ENCODE data around the gene LRP2.
A peak's percentile ranks its signal among the peaks of the same experiment; 100 is the strongest.
"Not testable (repeated sequence)": the region's sequence is repeated elsewhere in the genome, so short reads cannot be mapped to it uniquely, and the experiment has no call there.

LRP2 gene

GRCh38 chr2:169146220-169146619 lies 216.1 kb downstream of the LRP2 start:
- no peaks in the 10 kb centered on the region for H3K9me3 ChIP-seq (ENCODE audit: control insufficient read depth, insufficient read depth, low read length)
- H3K27ac ChIP-seq (ENCODE audit: low read length), result no peak overlapping the region
- H3K4me3 ChIP-seq (ENCODE audit: low read length), result no peak overlapping the region
- no CpG with 5 or more reads among the region's 2 CpGs for WGBS (ENCODE audit: insufficient coverage, insufficient read length)
- no peaks in the 10 kb centered on the region for H3K27me3 ChIP-seq (ENCODE audit: control insufficient read depth, insufficient read depth, low read length)
- no peaks in the 10 kb centered on the region for H3K36me3 ChIP-seq (ENCODE audit: control insufficient read depth, insufficient read depth, low read length)
- H3K4me1 ChIP-seq (ENCODE audit: control insufficient read depth, insufficient read depth, low read length), result no peaks in the 10 kb centered on the region
- no peak for DNase-seq (ENCODE audit: low read depth, low spot score)

DNA sequence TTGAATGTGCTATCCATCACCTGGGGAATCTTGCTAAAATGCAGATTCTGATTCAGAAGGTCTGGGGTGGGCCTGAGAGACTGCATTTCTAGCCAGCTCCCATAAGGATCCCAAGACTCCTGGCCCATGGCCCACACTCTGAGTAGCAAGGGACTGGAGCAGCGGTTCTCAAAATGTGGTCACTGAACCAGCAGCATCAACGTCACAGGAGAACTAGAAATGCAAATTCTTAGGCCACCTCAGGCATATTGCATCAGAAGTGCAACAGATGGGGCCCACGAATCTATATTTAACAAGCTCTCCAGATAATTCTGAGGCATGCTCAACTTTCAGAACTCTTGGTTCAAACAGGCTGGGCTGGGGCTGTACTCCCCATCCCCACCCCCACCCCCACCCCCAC lies 218.3 kb downstream of the LRP2 start:
- no peaks in the 10 kb centered on the region for H3K27me3 ChIP-seq (ENCODE audit: control insufficient read depth, insufficient read depth, low read length)
- no peak overlapping the region for H3K27ac ChIP-seq (ENCODE audit: low read length)
- H3K9me3 ChIP-seq (ENCODE audit: control insufficient read depth, insufficient read depth, low read length), result no peaks in the 10 kb centered on the region
- H3K4me3 ChIP-seq (ENCODE audit: low read length), result no peak overlapping the region
- no peak for DNase-seq (ENCODE audit: low read depth, low spot score)
- no peaks in the 10 kb centered on the region for H3K36me3 ChIP-seq (ENCODE audit: control insufficient read depth, insufficient read depth, low read length)
- 0 out of 2 replicates have a peak, but pooled peaks cover 1% of the 10 kb centered on the region for H3K4me1 ChIP-seq (ENCODE audit: control insufficient read depth, insufficient read depth, low read length)
- WGBS (ENCODE audit: insufficient coverage, insufficient read length), result no CpG with 5 or more reads among the region's 3 CpGs

DNA sequence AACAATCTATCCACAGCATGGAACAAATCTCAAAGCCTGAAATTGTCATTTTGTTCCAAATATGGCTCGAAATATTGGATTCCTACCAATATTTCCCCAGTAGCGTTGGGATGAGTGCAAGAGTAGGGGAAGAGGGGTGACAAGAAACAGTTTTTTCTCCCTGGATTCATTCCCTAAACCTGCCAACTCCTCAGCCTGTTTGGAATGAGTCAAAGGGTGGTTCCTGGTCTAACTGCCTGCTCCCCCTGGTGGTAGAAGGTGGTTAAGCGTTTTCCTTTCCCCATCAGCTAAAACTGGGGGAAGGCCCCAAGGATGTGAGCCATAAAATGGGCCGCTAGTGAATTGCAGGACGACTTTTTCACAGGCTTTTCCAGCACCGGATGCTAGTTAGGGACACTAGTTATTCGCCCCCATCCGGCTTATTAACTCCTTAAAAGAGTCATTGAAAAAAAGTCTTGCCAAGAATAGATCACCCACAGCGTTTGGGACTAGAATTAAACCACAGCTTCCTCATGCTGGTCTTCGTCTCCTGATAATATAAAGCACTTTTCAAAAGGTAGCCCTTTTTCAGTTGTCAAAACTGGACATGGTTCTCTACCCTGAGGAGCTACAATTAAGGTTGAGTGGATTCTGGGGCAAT lies 220.5 kb downstream of the LRP2 start:
- no CpG with 5 or more reads among the region's 10 CpGs for WGBS (ENCODE audit: insufficient coverage, insufficient read length)
- DNase-seq (ENCODE audit: low read depth, low spot score), result peak; percentile 43

DNA sequence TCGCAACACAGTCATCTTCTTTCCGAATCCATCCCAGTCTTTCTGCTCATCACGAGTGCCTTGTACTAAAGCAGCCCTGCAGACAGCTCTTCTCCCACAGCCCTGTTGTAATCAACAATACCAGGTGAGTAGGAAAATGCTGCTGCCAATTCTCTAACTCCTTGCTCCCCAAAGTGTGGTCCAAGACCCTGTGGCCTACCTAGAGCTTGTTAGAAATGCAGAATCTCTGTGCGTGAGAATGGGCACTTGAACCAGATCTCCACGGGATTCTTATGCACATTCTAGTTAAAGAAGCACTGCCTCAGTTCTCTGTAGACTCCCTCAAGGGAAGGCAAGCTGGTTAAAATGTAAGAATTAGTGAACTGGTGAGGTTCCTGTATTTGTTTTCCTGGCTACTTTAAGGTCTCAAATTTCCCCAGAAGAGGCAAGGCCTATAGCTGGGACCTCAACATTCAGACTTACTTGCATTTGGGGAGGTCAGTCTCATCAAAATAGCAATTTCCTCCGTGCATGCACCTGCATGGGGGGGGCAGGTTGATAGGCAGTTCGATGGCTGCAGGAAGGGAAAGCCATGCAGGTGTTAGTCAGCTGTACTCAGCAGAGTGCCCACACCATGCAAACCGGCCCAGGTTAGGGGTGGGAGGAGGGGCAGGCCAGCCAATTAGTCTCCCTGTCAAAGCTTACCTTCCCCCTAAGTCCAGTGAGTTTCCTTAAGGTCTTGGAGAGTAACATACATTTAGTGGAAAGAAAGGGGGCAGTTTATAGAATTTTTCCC lies 222.2 kb downstream of the LRP2 start:
- Histone ChIP-seq H3K4me3 (ENCODE audit: low read length) (no peak overlapping the region), H3K27ac (ENCODE audit: low read length) (no peak overlapping the region), H3K4me1 (ENCODE audit: control insufficient read depth, insufficient read depth, low read length) (0 out of 2 replicates have a peak, but pooled peaks cover 1% of the 10 kb centered on the region), H3K27me3 (ENCODE audit: control insufficient read depth, insufficient read depth, low read length) (no peaks in the 10 kb centered on the region), H3K36me3 (ENCODE audit: control insufficient read depth, insufficient read depth, low read length) (no peaks in the 10 kb centered on the region), H3K9me3 (ENCODE audit: control insufficient read depth, insufficient read depth, low read length) (no peaks in the 10 kb centered on the region)
- DNase-seq (ENCODE audit: low read depth, low spot score), result no peak
- WGBS (ENCODE audit: insufficient coverage, insufficient read length), result no CpG with 5 or more reads among the region's 8 CpGs

More for the DNA sequence above, 220.5 kb downstream of the LRP2 start:
- no peaks in the 10 kb centered on the region for H3K36me3 ChIP-seq (ENCODE audit: control insufficient read depth, insufficient read depth, low read length)
- H3K27me3 ChIP-seq (ENCODE audit: control insufficient read depth, insufficient read depth, low read length), result no peaks in the 10 kb centered on the region
- H3K9me3 ChIP-seq (ENCODE audit: control insufficient read depth, insufficient read depth, low read length), result no peaks in the 10 kb centered on the region
- H3K4me1 ChIP-seq (ENCODE audit: control insufficient read depth, insufficient read depth, low read length), result 0 out of 2 replicates have a peak, but pooled peaks cover 1% of the 10 kb centered on the region
- H3K27ac ChIP-seq (ENCODE audit: low read length), result no peak overlapping the region
- H3K4me3 ChIP-seq (ENCODE audit: low read length), result no peak overlapping the region

GRCh38 chr2:169139145-169139544 lies 223.2 kb downstream of the LRP2 start:
- H3K4me3 ChIP-seq (ENCODE audit: low read length), result no peak overlapping the region
- DNase-seq (ENCODE audit: low read depth, low spot score), result no peak
- H3K9me3 ChIP-seq (ENCODE audit: control insufficient read depth, insufficient read depth, low read length), result no peaks in the 10 kb centered on the region
- no peak overlapping the region for H3K27ac ChIP-seq (ENCODE audit: low read length)
- no peaks in the 10 kb centered on the region for H3K27me3 ChIP-seq (ENCODE audit: control insufficient read depth, insufficient read depth, low read length)
- H3K4me1 ChIP-seq (ENCODE audit: control insufficient read depth, insufficient read depth, low read length), result 0 out of 2 replicates have a peak, but pooled peaks cover 1% of the 10 kb centered on the region
- WGBS (ENCODE audit: insufficient coverage, insufficient read length), result no CpG with 5 or more reads among the region's 7 CpGs
- H3K36me3 ChIP-seq (ENCODE audit: control insufficient read depth, insufficient read depth, low read length), result no peaks in the 10 kb centered on the region

- 0 out of 2 replicates have a peak, but pooled peaks cover 1% of the 10 kb centered on the region for H3K4me1 ChIP-seq (ENCODE audit: control insufficient read depth, insufficient read depth, low read length)
Observed at GRCh38 chr2:169137924-169138323, 224.4 kb downstream of the LRP2 start.

GRCh38 chr2:169136885-169137534 lies 225.3 kb downstream of the LRP2 start:
- H3K27ac ChIP-seq (ENCODE audit: low read length), result no peak overlapping the region
- WGBS (ENCODE audit: insufficient coverage, insufficient read length), result no CpG with 5 or more reads among the region's 3 CpGs
- H3K9me3 ChIP-seq (ENCODE audit: control insufficient read depth, insufficient read depth, low read length), result no peaks in the 10 kb centered on the region
- no peaks in the 10 kb centered on the region for H3K27me3 ChIP-seq (ENCODE audit: control insufficient read depth, insufficient read depth, low read length)
- H3K4me3 ChIP-seq (ENCODE audit: low read length), result no peak overlapping the region
- 0 out of 2 replicates have a peak, but pooled peaks cover 1% of the 10 kb centered on the region for H3K4me1 ChIP-seq (ENCODE audit: control insufficient read depth, insufficient read depth, low read length)
- no peak for DNase-seq (ENCODE audit: low read depth, low spot score)
- no peaks in the 10 kb centered on the region for H3K36me3 ChIP-seq (ENCODE audit: control insufficient read depth, insufficient read depth, low read length)

More at GRCh38 chr2:169137924-169138323, 224.4 kb downstream of the LRP2 start:
- H3K27ac ChIP-seq (ENCODE audit: low read length), result no peak overlapping the region
- no peaks in the 10 kb centered on the region for H3K9me3 ChIP-seq (ENCODE audit: control insufficient read depth, insufficient read depth, low read length)
- H3K27me3 ChIP-seq (ENCODE audit: control insufficient read depth, insufficient read depth, low read length), result no peaks in the 10 kb centered on the region
- no peaks in the 10 kb centered on the region for H3K36me3 ChIP-seq (ENCODE audit: control insufficient read depth, insufficient read depth, low read length)
- DNase-seq (ENCODE audit: low read depth, low spot score), result no peak
- WGBS (ENCODE audit: insufficient coverage, insufficient read length), result no CpG with 5 or more reads among the region's 2 CpGs
- H3K4me3 ChIP-seq (ENCODE audit: low read length), result no peak overlapping the region

GRCh38 chr2:169136428-169136827 lies 225.9 kb downstream of the LRP2 start:
- H3K4me1 ChIP-seq (ENCODE audit: control insufficient read depth, insufficient read depth, low read length); H3K4me3 ChIP-seq (ENCODE audit: low read length); DNase-seq (ENCODE audit: low read depth, low spot score); H3K27ac ChIP-seq (ENCODE audit: low read length); H3K36me3 ChIP-seq (ENCODE audit: control insufficient read depth, insufficient read depth, low read length); H3K27me3 ChIP-seq (ENCODE audit: control insufficient read depth, insufficient read depth, low read length); H3K9me3 ChIP-seq (ENCODE audit: control insufficient read depth, insufficient read depth, low read length): not testable (repeated sequence)
- WGBS (ENCODE audit: insufficient coverage, insufficient read length), result no CpG with 5 or more reads among the region's 5 CpGs

- H3K27ac ChIP-seq (ENCODE audit: low read length); H3K4me3 ChIP-seq (ENCODE audit: low read length); H3K27me3 ChIP-seq (ENCODE audit: control insufficient read depth, insufficient read depth, low read length); DNase-seq (ENCODE audit: low read depth, low spot score); H3K9me3 ChIP-seq (ENCODE audit: control insufficient read depth, insufficient read depth, low read length); H3K36me3 ChIP-seq (ENCODE audit: control insufficient read depth, insufficient read depth, low read length); H3K4me1 ChIP-seq (ENCODE audit: control insufficient read depth, insufficient read depth, low read length): not testable (repeated sequence)
- WGBS (ENCODE audit: insufficient coverage, insufficient read length), result no CpG with 5 or more reads among the region's 6 CpGs
Observed at GRCh38 chr2:169134272-169134671, 228.1 kb downstream of the LRP2 start.

GRCh38 chr2:169131587-169132512 lies 230.5 kb downstream of the LRP2 start:
- no peak overlapping the region for H3K4me3 ChIP-seq (ENCODE audit: low read length)
- H3K4me1 ChIP-seq (ENCODE audit: control insufficient read depth, insufficient read depth, low read length), result no peaks in the 10 kb centered on the region
- H3K27ac ChIP-seq (ENCODE audit: low read length), result no peak overlapping the region
- DNase-seq (ENCODE audit: low read depth, low spot score), result no peak
- no peaks in the 10 kb centered on the region for H3K9me3 ChIP-seq (ENCODE audit: control insufficient read depth, insufficient read depth, low read length)
- H3K36me3 ChIP-seq (ENCODE audit: control insufficient read depth, insufficient read depth, low read length), result no peaks in the 10 kb centered on the region
- WGBS (ENCODE audit: insufficient coverage, insufficient read length), result no CpG with 5 or more reads among the region's 9 CpGs
- no peaks in the 10 kb centered on the region for H3K27me3 ChIP-seq (ENCODE audit: control insufficient read depth, insufficient read depth, low read length)
